B cell (primary cell): ENCODE measurements around the gene NCS1. TPM values are rescaled to one million over a fixed set of nuclear protein-coding genes. Genes with fewer than 3 reads are reported as not detected.

ENCODE experiments used
- ATAC-seq: fragments of 200-7000 bp; cut with Tn5 transposase; one replicate; pipeline ENCODE4 v1.10.0; 2021; ENCODE audit warnings: low read depth, mild to moderate bottlenecking, moderate number of reproducible peaks, moderate library complexity
- CTCF ChIA-PET: fragments of 350-600 bp; sonication (Branson Sonifier 250); formaldehyde crosslinking; loops from one replicate; lab custom pipeline; 2021; ENCODE audit warnings: antibody characterized with exemption, inconsistent platforms; lab: Charles Lee
- POLR2A ChIA-PET: fragments of 350-600 bp; sonication (Branson Sonifier 250); formaldehyde crosslinking; loops from one replicate; lab custom pipeline; 2021; ENCODE audit warnings: antibody characterized with exemption; lab: Charles Lee
- DNase-seq: peaks from one replicate; pipeline ENCODE4 v3.0.0; 2013
- H2AFZ ChIP-seq: 2 replicates; pipeline ENCODE4 v1.6.1; 2012; ENCODE audit warnings: mild to moderate bottlenecking, low read depth, low read length; ENCODE audit not compliant: insufficient read depth, poor library complexity, severe bottlenecking
- H3K27ac ChIP-seq, 2 donors: 1 replicate in 1 of 2; 2 replicates in 1 of 2; pipeline ENCODE4 v1.5.1; 2012 to 2013; ENCODE audit warnings: low read length in 2 of 2, mild to moderate bottlenecking in 2 of 2, moderate library complexity in 1 of 2
- H3K27me3 ChIP-seq, 4 experiments: fragments of 200-600 bp in 1 of 4; sonication (generic) in 1 of 4; replicated peaks in 1 of 4; 1 replicate in 2 of 4; 2 replicates in 2 of 4; pipeline versions ENCODE4 v1.6.1 to v1.7.0; 2013 to 2016; ENCODE audit warnings: low read length in 3 of 4, mild to moderate bottlenecking in 2 of 4, mixed read lengths in 1 of 4, moderate library complexity in 1 of 4; ENCODE audit not compliant: insufficient read depth in 4 of 4, control insufficient read depth in 3 of 4; ENCODE audit errors: control extremely low read depth in 1 of 4
- H3K36me3 ChIP-seq, 2 experiments: replicated peaks in 1 of 2; 1 replicate in 1 of 2; 2 replicates in 1 of 2; pipeline versions ENCODE4 v1.6.1 to v1.7.1; 2013; ENCODE audit warnings: low read length in 1 of 2; ENCODE audit not compliant: insufficient read depth in 2 of 2, control insufficient read depth in 1 of 2; ENCODE audit errors: control extremely low read depth in 1 of 2, extremely low read depth in 1 of 2
- H3K4me1 ChIP-seq, 2 donors: fragments of 200-600 bp in 1 of 2; sonication (generic) in 1 of 2; 1 replicate in 1 of 2; 2 replicates in 1 of 2; pipeline versions ENCODE4 v1.5.1 to v1.6.1; 2013 to 2017; ENCODE audit warnings: low read length in 2 of 2; ENCODE audit not compliant: control insufficient read depth in 2 of 2, insufficient read depth in 2 of 2
- H3K4me2 ChIP-seq: replicated peaks from 2 replicates; pipeline ENCODE3; 2012; ENCODE audit warnings: mild to moderate bottlenecking, low read depth, low read length; ENCODE audit not compliant: poor library complexity, severe bottlenecking
- H3K4me3 ChIP-seq, 5 experiments: fragments of 200-600 bp in 1 of 5; sonication (generic) in 1 of 5; 1 replicate in 3 of 5; 2 replicates in 2 of 5; pipeline versions ENCODE4 v1.5.1 to v1.7.0; 2011 to 2016; ENCODE audit warnings: low read length in 4 of 5, mild to moderate bottlenecking in 4 of 5, low read depth in 2 of 5, control low read depth in 1 of 5, moderate library complexity in 1 of 5; ENCODE audit not compliant: insufficient read depth in 1 of 5; ENCODE audit errors: control extremely low read depth in 1 of 5, extremely low read depth in 1 of 5
- H3K79me2 ChIP-seq: fragments of 200-600 bp; sonication (generic); one replicate; pipeline ENCODE4 v1.6.0; 2016; ENCODE audit warnings: low read length; ENCODE audit not compliant: control insufficient read depth, insufficient read depth
- H3K9ac ChIP-seq: fragments of 200-600 bp; sonication (generic); 2 replicates; pipeline ENCODE4 v1.6.1; 2017; ENCODE audit warnings: mild to moderate bottlenecking, low read length, moderate library complexity
- H3K9me3 ChIP-seq, 3 donors: one replicate each; pipeline versions ENCODE4 v1.6.1 to v1.7.1; 2013; ENCODE audit warnings: low read length in 2 of 3; ENCODE audit not compliant: control insufficient read depth in 2 of 3, insufficient read depth in 1 of 3; ENCODE audit errors: control extremely low read depth in 1 of 3
- H4K20me1 ChIP-seq: 2 replicates; pipeline ENCODE4 v1.6.0; 2012; ENCODE audit warnings: mild to moderate bottlenecking, low read length; ENCODE audit not compliant: insufficient read depth, control insufficient read depth, poor library complexity, severe bottlenecking
- H3K27ac Mint-ChIP-seq: one replicate; pipeline ENCODE4 v1.8.0; 2021; ENCODE audit warnings: mixed read lengths
- H3K27me3 Mint-ChIP-seq: one replicate; pipeline ENCODE4 v1.8.0; 2021; ENCODE audit warnings: mixed read lengths
- H3K4me1 Mint-ChIP-seq: one replicate; pipeline ENCODE4 v1.8.0; 2021; ENCODE audit warnings: mixed read lengths
- H3K4me3 Mint-ChIP-seq: one replicate; pipeline ENCODE4 v1.8.0; 2021; ENCODE audit warnings: mixed read lengths
- H3K9me3 Mint-ChIP-seq: one replicate; pipeline ENCODE4 v1.8.0; 2022; ENCODE audit warnings: mixed read lengths; ENCODE audit not compliant: insufficient read depth
- CTCF ChIP-seq: fragments of 200-600 bp; IDR thresholded peaks from one replicate; pipeline ENCODE4 v1.8.0; 2022; ENCODE audit warnings: antibody characterized with exemption, mild to moderate bottlenecking
- EZH2 ChIP-seq: IDR thresholded peaks from 2 replicates; pipeline ENCODE4 v1.6.1; 2012; ENCODE audit warnings: borderline replicate concordance, low read depth, mild to moderate bottlenecking, moderate library complexity, low read length; ENCODE audit not compliant: insufficient read depth, poor library complexity, severe bottlenecking
- WGBS: methylation state at CpG from one replicate; pipeline ENCODE4 v1.1.5; 2013; ENCODE audit warnings: missing lambda C conversion rate; ENCODE audit not compliant: insufficient coverage; 5-methylcytosine and 5-hydroxymethylcytosine counted together
- intact Hi-C: fragments of 100-400 bp; cut with micrococcal nuclease; formaldehyde crosslinking; loops from one replicate; pipeline ENCODE4 v1.10.0; 2022
- polyA plus RNA-seq: library from polyadenylated mRNA; depleted of rRNA; stranded (reverse); fragments of >200 nt; gene quantifications from 2 replicates; pipeline ENCODE4 v1.2.3, GENCODE V29; 2012
- total RNA-seq, 2 donors: library from RNA; stranded (reverse); fragments of 120-200 nt in 1 of 2; gene quantifications; 1 replicate in 1 of 2; 2 replicates in 1 of 2; pipeline versions ENCODE4 v1.2.3 to v1.2.4, GENCODE V29; 2013 to 2022

NCS1 gene
- total and polyA plus RNA-seq, 2 donors (not counting 1 experiment from before 2014, with no cell fraction given), result 0.39 TPM; not detected in 1

GRCh38 chr9:130128733-130129431, 43.3 kb upstream of the NCS1 start:
- Histone ChIP-seq H3K9me3 (no peaks in the 10 kb centered on the region), H3K27me3 (no peaks in the 10 kb centered on the region), H3K36me3 (peaks cover 0 to 14% of the 10 kb centered on the region in 2 experiments), H2AFZ (peak overlapping the region; percentile 55), H3K27ac (peak overlapping the region; percentile 81 to 96), H3K4me1 (peaks cover 32 to 37% of the 10 kb centered on the region in 2 donors), H3K4me2 (peak overlapping the region; percentile 73), H3K4me3 (peak overlapping the region in 4 of 5 experiments; percentile 6 to 41 (median 30)), H3K9ac (peak overlapping the region; percentile 53), H3K79me2 (no peaks in the 10 kb centered on the region), H4K20me1 (no peaks in the 10 kb centered on the region)
- TF ChIP-seq EZH2 (no peak), CTCF (no peak)
- Mint-ChIP-seq H3K9me3 (no peaks in the 10 kb centered on the region), H3K27me3 (no peaks in the 10 kb centered on the region), H3K4me1 (peaks cover 41% of the 10 kb centered on the region), H3K4me3 (peak overlapping the region; percentile 82), H3K27ac (peak overlapping the region; percentile 97)
- ATAC-seq (peak; percentile 79), DNase-seq (peak; percentile 79)
- intact Hi-C loops, result loop anchor here (1.0 to 2.0 kb wide), 2 partner anchors 22 to 107 kb away; no protein-coding TSS in a partner anchor
- POLR2A ChIA-PET, result interaction anchor here (0.8 to 1.2 kb wide), 2 partner anchors 18 to 108 kb away, joined by 3 to 5 read pairs; no protein-coding TSS in a partner anchor
- WGBS, result 6% methylated on average over 12 of the region's 14 CpGs
- CTCF ChIA-PET, result interaction anchor here (1.0 to 2.4 kb wide), 5 partner anchors 22 to 113 kb away, joined by 4 to 34 read pairs (median 5); no protein-coding TSS in a partner anchor
